Measurements from ENCODE around the gene STMP1. TPM values are rescaled to one million over a fixed set of nuclear protein-coding genes. Genes with fewer than 3 reads are reported as not detected.

Gene STMP1
- total RNA-seq, 2 donors from 2014 or later = 33.1 to 38.2 TPM

DNA sequence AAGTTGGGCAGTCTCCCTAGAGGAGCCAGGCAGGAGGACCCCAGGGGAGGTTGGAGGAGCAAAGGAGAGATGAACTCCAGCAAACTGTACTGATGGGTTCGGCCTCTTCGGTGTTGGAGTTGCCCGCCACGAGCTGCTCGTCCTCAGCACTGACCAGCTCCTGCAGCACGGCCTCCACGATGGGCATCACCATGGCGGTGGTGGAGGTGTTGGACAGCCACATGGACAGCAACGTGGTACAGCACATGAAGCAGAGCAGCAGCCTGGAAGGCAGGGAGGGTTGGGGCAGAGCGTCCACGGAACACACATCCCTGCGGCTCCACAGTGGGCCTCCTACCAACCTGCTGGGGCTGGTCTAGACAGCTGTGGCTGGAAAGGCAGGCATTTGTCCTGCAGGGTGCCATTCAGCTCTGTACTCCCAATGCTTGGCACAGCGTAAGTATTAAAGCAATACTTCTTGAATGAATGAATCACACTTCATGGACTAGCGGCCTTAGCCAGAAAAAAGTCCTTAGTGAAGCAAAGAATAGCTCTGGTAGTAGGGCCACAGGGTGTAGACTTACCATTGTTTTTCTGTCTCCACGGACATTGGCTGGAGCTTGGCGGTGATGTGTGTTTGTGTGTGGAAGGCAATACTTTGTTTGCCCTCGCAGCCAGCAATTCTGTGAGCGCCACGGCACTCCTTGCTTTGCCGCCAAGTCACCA is 43.9 kb downstream of the STMP1 start:
- Mint-ChIP-seq H3K4me3 (no peak overlapping the region), H3K27me3 (ENCODE audit: insufficient read depth) (no peaks in the 10 kb centered on the region), H3K27ac (no peak overlapping the region), H3K36me3 (ENCODE audit: low read depth) (no peaks in the 10 kb centered on the region), H3K4me1 (peaks cover 13% of the 10 kb centered on the region), H3K9me3 (no peaks in the 10 kb centered on the region)
- no peaks in the 10 kb centered on the region for H3K9me3 ChIP-seq (ENCODE audit: control insufficient read depth, low read length)
- H3K36me3 ChIP-seq (ENCODE audit: control insufficient read depth, insufficient read depth, low read length) = no peaks in the 10 kb centered on the region
- TF ChIP-seq, protein P1, sequence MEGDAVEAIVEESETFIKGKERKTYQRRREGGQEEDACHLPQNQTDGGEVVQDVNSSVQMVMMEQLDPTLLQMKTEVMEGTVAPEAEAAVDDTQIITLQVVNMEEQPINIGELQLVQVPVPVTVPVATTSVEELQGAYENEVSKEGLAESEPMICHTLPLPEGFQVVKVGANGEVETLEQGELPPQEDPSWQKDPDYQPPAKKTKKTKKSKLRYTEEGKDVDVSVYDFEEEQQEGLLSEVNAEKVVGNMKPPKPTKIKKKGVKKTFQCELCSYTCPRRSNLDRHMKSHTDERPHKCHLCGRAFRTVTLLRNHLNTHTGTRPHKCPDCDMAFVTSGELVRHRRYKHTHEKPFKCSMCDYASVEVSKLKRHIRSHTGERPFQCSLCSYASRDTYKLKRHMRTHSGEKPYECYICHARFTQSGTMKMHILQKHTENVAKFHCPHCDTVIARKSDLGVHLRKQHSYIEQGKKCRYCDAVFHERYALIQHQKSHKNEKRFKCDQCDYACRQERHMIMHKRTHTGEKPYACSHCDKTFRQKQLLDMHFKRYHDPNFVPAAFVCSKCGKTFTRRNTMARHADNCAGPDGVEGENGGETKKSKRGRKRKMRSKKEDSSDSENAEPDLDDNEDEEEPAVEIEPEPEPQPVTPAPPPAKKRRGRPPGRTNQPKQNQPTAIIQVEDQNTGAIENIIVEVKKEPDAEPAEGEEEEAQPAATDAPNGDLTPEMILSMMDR (conservative IDR thresholded peaks at IDR 0.05) = no peak
- no peak overlapping the region for H3K4me3 ChIP-seq (ENCODE audit: low read length)
- no peaks in the 10 kb centered on the region for H3K4me1 ChIP-seq (ENCODE audit: control insufficient read depth, insufficient read depth, low read length)
- H3K27ac ChIP-seq (ENCODE audit: low read depth, low read length) = no peak overlapping the region
- DNase-seq = no peak
- 90% methylated on average over 16 to 20 of the region's 20 CpGs for WGBS, 2 experiments (ENCODE audit: insufficient coverage in 1 of 2, insufficient read length in 1 of 2)
- no peak overlapping the region for H3K9ac ChIP-seq (ENCODE audit: extremely low read depth, low read length, poor library complexity, severe bottlenecking)
- H3K27me3 ChIP-seq (ENCODE audit: control insufficient read depth, insufficient read depth, low read length, poor library complexity, severe bottlenecking) = no peaks in the 10 kb centered on the region

GRCh38 chr7:135706858-135707569 is 44.7 kb downstream of the STMP1 start:
- Histone ChIP-seq H3K27me3 (ENCODE audit: control insufficient read depth, insufficient read depth, low read length, poor library complexity, severe bottlenecking) (no peaks in the 10 kb centered on the region), H3K36me3 (ENCODE audit: control insufficient read depth, insufficient read depth, low read length) (no peaks in the 10 kb centered on the region), H3K27ac (ENCODE audit: low read depth, low read length) (no peak overlapping the region), H3K9me3 (ENCODE audit: control insufficient read depth, low read length) (no peaks in the 10 kb centered on the region), H3K9ac (ENCODE audit: extremely low read depth, low read length, poor library complexity, severe bottlenecking) (no peak overlapping the region), H3K4me1 (ENCODE audit: control insufficient read depth, insufficient read depth, low read length) (no peaks in the 10 kb centered on the region), H3K4me3 (ENCODE audit: low read length) (no peak overlapping the region)
- TF ChIP-seq, protein P1 (conservative IDR thresholded peaks at IDR 0.05) = no peak
- 83 to 100% methylated on average over 3 to 7 of the region's 7 CpGs for WGBS, 2 experiments (ENCODE audit: insufficient coverage in 1 of 2, insufficient read length in 1 of 2)
- DNase-seq = no peak
- Mint-ChIP-seq H3K4me1 (peaks cover 13% of the 10 kb centered on the region), H3K27ac (no peak overlapping the region), H3K27me3 (ENCODE audit: insufficient read depth) (no peaks in the 10 kb centered on the region), H3K9me3 (no peaks in the 10 kb centered on the region), H3K36me3 (ENCODE audit: low read depth) (no peaks in the 10 kb centered on the region), H3K4me3 (no peak overlapping the region)

GRCh38 chr7:135707570-135707966 is 45.3 kb downstream of the STMP1 start:
- TF ChIP-seq, protein P1 (conservative IDR thresholded peaks at IDR 0.05) = no peak
- Mint-ChIP-seq H3K4me1 (peaks cover 14% of the 10 kb centered on the region), H3K27ac (no peak overlapping the region), H3K4me3 (no peak overlapping the region), H3K9me3 (no peaks in the 10 kb centered on the region), H3K36me3 (ENCODE audit: low read depth) (no peaks in the 10 kb centered on the region), H3K27me3 (ENCODE audit: insufficient read depth) (no peaks in the 10 kb centered on the region)
- 89 to 95% methylated on average over 5 of the region's 5 CpGs for whole genome bisulfite sequencing, 2 experiments (ENCODE audit: insufficient coverage in 1 of 2, insufficient read length in 1 of 2)
- H3K27ac ChIP-seq (ENCODE audit: low read depth, low read length) = no peak overlapping the region
- no peaks in the 10 kb centered on the region for H3K9me3 ChIP-seq (ENCODE audit: control insufficient read depth, low read length)
- DNase-seq = no peak
- H3K4me1 ChIP-seq (ENCODE audit: control insufficient read depth, insufficient read depth, low read length) = no peaks in the 10 kb centered on the region
- no peak overlapping the region for H3K4me3 ChIP-seq (ENCODE audit: low read length)
- H3K27me3 ChIP-seq (ENCODE audit: control insufficient read depth, insufficient read depth, low read length, poor library complexity, severe bottlenecking) = no peaks in the 10 kb centered on the region
- H3K9ac ChIP-seq (ENCODE audit: extremely low read depth, low read length, poor library complexity, severe bottlenecking) = no peak overlapping the region
- H3K36me3 ChIP-seq (ENCODE audit: control insufficient read depth, insufficient read depth, low read length) = no peaks in the 10 kb centered on the region
